Neural progenitor cell (in vitro differentiated cells): Measurements from ENCODE around the gene CNBP. TPM values are rescaled to one million over a fixed set of nuclear protein-coding genes. Genes with fewer than 3 reads are reported as not detected.

ENCODE experiments used
- DNase-seq: peaks from one replicate; pipeline ENCODE4 v3.0.0-alpha.2; 2016; ENCODE audit warnings: low spot score
- H2AFZ ChIP-seq: fragments of 200-600 bp; sonication (generic); replicated peaks from 2 replicates; pipeline ENCODE4 v1.6.1; 2016; ENCODE audit warnings: antibody characterized with exemption
- H3F3A ChIP-seq: fragments of 200-600 bp; sonication (generic); 2 replicates; pipeline ENCODE4 v1.6.1; 2016; ENCODE audit warnings: antibody characterized with exemption, low read depth
- H3K27ac ChIP-seq: fragments of 200-600 bp; sonication (generic); 2 replicates; pipeline ENCODE4 v1.5.1; 2016; ENCODE audit warnings: mild to moderate bottlenecking
- H3K27me3 ChIP-seq: fragments of 200-600 bp; sonication (generic); 2 replicates; pipeline ENCODE4 v1.6.1; 2016; ENCODE audit warnings: mild to moderate bottlenecking, moderate library complexity
- H3K36me3 ChIP-seq: fragments of 200-600 bp; sonication (generic); 2 replicates; pipeline ENCODE4 v1.5.1; 2016
- H3K4me1 ChIP-seq: fragments of 200-600 bp; sonication (generic); 2 replicates; pipeline ENCODE4 v1.6.1; 2016; ENCODE audit warnings: mixed run types
- H3K4me2 ChIP-seq: fragments of 200-600 bp; sonication (generic); 2 replicates; pipeline ENCODE4 v1.6.1; 2016
- H3K4me3 ChIP-seq: fragments of 200-600 bp; sonication (generic); 2 replicates; pipeline ENCODE4 v1.5.1; 2016
- H3K79me2 ChIP-seq: fragments of 200-600 bp; sonication (generic); 2 replicates; pipeline ENCODE4 v1.6.1; 2016; ENCODE audit warnings: low read depth
- H3K9ac ChIP-seq: fragments of 200-600 bp; sonication (generic); 2 replicates; pipeline ENCODE4 v1.6.1; 2016
- H3K9me3 ChIP-seq: fragments of 200-600 bp; sonication (generic); 2 replicates; pipeline ENCODE4 v1.5.1; 2016; ENCODE audit warnings: low read depth
- H4K20me1 ChIP-seq: fragments of 200-600 bp; sonication (generic); 2 replicates; pipeline ENCODE4 v1.6.1; 2016; ENCODE audit warnings: low read depth
- H3K27ac Mint-ChIP-seq: 3 replicates; pipeline ENCODE4 v1.8.0; 2021; ENCODE audit warnings: mixed read lengths
- H3K27me3 Mint-ChIP-seq: 2 replicates; pipeline ENCODE4 v1.8.0; 2022; ENCODE audit warnings: low read depth, mild to moderate bottlenecking, inconsistent platforms, moderate library complexity, mixed read lengths; ENCODE audit not compliant: insufficient read depth
- H3K36me3 Mint-ChIP-seq: 3 replicates; pipeline ENCODE4 v1.8.0; 2021; ENCODE audit warnings: mixed read lengths
- H3K4me1 Mint-ChIP-seq: 3 replicates; pipeline ENCODE4 v1.8.0; 2021; ENCODE audit warnings: mixed read lengths
- H3K4me3 Mint-ChIP-seq: 3 replicates; pipeline ENCODE4 v1.8.0; 2021; ENCODE audit warnings: mild to moderate bottlenecking, moderate library complexity, mixed read lengths
- H3K9me3 Mint-ChIP-seq: 3 replicates; pipeline ENCODE4 v1.8.0; 2020; ENCODE audit warnings: mixed read lengths
- EZH2 ChIP-seq: fragments of 200-600 bp; sonication (generic); IDR thresholded peaks from 2 replicates; pipeline ENCODE4 v1.6.1; 2017; ENCODE audit warnings: antibody characterized with exemption, mild to moderate bottlenecking, moderate library complexity
- EZH2phosphoT487 ChIP-seq: fragments of 200-600 bp; sonication (generic); IDR thresholded peaks from 2 replicates; pipeline ENCODE4 v1.6.1; 2017; ENCODE audit warnings: antibody characterized with exemption
- total RNA-seq: library from RNA; depleted of rRNA; stranded (reverse); fragments of >200 nt; gene quantifications from 2 replicates; pipeline ENCODE4 v1.2.3, GENCODE V29; 2015; ENCODE audit warnings: low replicate concordance
- TF ChIP-seq, protein P1 (sequence below): fragments of 200-600 bp; sonication (generic); IDR thresholded peaks from 2 replicates; pipeline ENCODE4 v1.5.1; 2017; ENCODE audit warnings: antibody characterized with exemption, mild to moderate bottlenecking

CNBP gene
- total RNA-seq, 1 donor from 2014 or later = 495 TPM

GRCh38 chr3:129176051-129176450, 7.6 kb downstream of the CNBP start:
- H3F3A ChIP-seq = peaks cover 12% of the 10 kb centered on the region
- no peak overlapping the region for H3K4me2 ChIP-seq
- TF ChIP-seq EZH2phosphoT487 (no peak), EZH2 (no peak)
- TF ChIP-seq, protein P1, sequence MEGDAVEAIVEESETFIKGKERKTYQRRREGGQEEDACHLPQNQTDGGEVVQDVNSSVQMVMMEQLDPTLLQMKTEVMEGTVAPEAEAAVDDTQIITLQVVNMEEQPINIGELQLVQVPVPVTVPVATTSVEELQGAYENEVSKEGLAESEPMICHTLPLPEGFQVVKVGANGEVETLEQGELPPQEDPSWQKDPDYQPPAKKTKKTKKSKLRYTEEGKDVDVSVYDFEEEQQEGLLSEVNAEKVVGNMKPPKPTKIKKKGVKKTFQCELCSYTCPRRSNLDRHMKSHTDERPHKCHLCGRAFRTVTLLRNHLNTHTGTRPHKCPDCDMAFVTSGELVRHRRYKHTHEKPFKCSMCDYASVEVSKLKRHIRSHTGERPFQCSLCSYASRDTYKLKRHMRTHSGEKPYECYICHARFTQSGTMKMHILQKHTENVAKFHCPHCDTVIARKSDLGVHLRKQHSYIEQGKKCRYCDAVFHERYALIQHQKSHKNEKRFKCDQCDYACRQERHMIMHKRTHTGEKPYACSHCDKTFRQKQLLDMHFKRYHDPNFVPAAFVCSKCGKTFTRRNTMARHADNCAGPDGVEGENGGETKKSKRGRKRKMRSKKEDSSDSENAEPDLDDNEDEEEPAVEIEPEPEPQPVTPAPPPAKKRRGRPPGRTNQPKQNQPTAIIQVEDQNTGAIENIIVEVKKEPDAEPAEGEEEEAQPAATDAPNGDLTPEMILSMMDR = no peak
- H3K4me3 ChIP-seq = no peak overlapping the region
- Mint-ChIP-seq H3K9me3 (no peaks in the 10 kb centered on the region), H3K4me1 (peaks cover 13% of the 10 kb centered on the region), H3K27ac (no peak overlapping the region), H3K27me3 (peaks cover 2% of the 10 kb centered on the region), H3K4me3 (no peak overlapping the region), H3K36me3 (peaks cover 24% of the 10 kb centered on the region)
- H3K27me3 ChIP-seq = no peaks in the 10 kb centered on the region
- DNase-seq = no peak
- peaks cover 6% of the 10 kb centered on the region for H3K36me3 ChIP-seq
- H4K20me1 ChIP-seq = peaks cover 99% of the 10 kb centered on the region
- no peak overlapping the region for H3K9ac ChIP-seq
- H3K9me3 ChIP-seq = no peaks in the 10 kb centered on the region
- peaks cover 100% of the 10 kb centered on the region for H3K79me2 ChIP-seq
- H2AFZ ChIP-seq = no peak overlapping the region
- H3K4me1 ChIP-seq = peaks cover 3% of the 10 kb centered on the region
- no peak overlapping the region for H3K27ac ChIP-seq

- Histone ChIP-seq H4K20me1 (peaks cover 90% of the 10 kb centered on the region), H3K27me3 (no peaks in the 10 kb centered on the region), H3K9me3 (no peaks in the 10 kb centered on the region), H3K79me2 (peaks cover 96% of the 10 kb centered on the region), H3K4me2 (no peak overlapping the region), H3K9ac (no peak overlapping the region), H3K4me1 (no peaks in the 10 kb centered on the region), H3F3A (peaks cover 31% of the 10 kb centered on the region), H2AFZ (no peak overlapping the region), H3K4me3 (no peak overlapping the region), H3K27ac (no peak overlapping the region), H3K36me3 (peaks cover 26% of the 10 kb centered on the region)
- DNase-seq = no peak
- peaks cover 2% of the 10 kb centered on the region for H3K27me3 Mint-ChIP-seq
- H3K9me3 Mint-ChIP-seq = no peaks in the 10 kb centered on the region
- TF ChIP-seq EZH2phosphoT487 = no peak
- no peak for TF ChIP-seq EZH2
- TF ChIP-seq, protein P1 = no peak
- H3K4me1 Mint-ChIP-seq = peaks cover 2% of the 10 kb centered on the region
- H3K4me3 Mint-ChIP-seq = no peak overlapping the region
- no peak overlapping the region for H3K27ac Mint-ChIP-seq
- H3K36me3 Mint-ChIP-seq = peaks cover 33% of the 10 kb centered on the region
These were observed 10.0 kb downstream of the CNBP start for GRCh38 chr3:129173725-129174124.

DNA sequence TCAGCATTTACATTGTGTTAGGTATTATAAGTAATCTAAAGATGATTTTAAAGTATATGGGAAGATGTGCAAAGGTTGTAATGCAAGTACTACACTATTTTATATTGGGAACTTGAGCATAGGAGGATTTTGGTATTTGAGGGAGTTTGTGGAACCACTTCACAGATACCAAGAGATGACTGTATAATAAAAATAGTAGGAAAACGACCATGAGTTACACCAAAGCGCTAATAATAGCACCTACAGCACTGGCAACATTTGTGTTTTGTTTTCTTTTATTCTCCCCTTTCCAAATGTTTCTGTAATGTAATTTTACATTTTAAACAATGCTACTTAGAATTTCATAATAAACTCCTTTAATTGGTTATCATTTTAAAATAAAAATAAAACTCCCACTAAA, 10.5 kb downstream of the CNBP start:
- no peaks in the 10 kb centered on the region for H3K27me3 ChIP-seq
- TF ChIP-seq EZH2 = no peak
- no peak for TF ChIP-seq EZH2phosphoT487
- TF ChIP-seq, protein P1 = no peak
- Mint-ChIP-seq H3K4me3 (no peak overlapping the region), H3K4me1 (peaks cover 2% of the 10 kb centered on the region), H3K9me3 (no peaks in the 10 kb centered on the region), H3K36me3 (peaks cover 31% of the 10 kb centered on the region), H3K27ac (no peak overlapping the region), H3K27me3 (peaks cover 2% of the 10 kb centered on the region)
- H3K27ac ChIP-seq = no peak overlapping the region
- H3F3A ChIP-seq = peaks cover 32% of the 10 kb centered on the region
- H3K4me3 ChIP-seq = no peak overlapping the region
- no peak overlapping the region for H3K4me2 ChIP-seq
- peaks cover 26% of the 10 kb centered on the region for H3K36me3 ChIP-seq
- H2AFZ ChIP-seq = no peak overlapping the region
- H3K4me1 ChIP-seq = no peaks in the 10 kb centered on the region
- no peaks in the 10 kb centered on the region for H3K9me3 ChIP-seq
- H3K79me2 ChIP-seq = peaks cover 91% of the 10 kb centered on the region
- peaks cover 85% of the 10 kb centered on the region for H4K20me1 ChIP-seq
- no peak for DNase-seq
- no peak overlapping the region for H3K9ac ChIP-seq
